HEK293 (cell line): ENCODE data around the gene SEZ6L.

Source experiments
- ATF2 ChIP-seq: fragments of 450-650 bp; formaldehyde crosslinking; IDR thresholded peaks from 2 replicates; pipeline ENCODE4 v1.5.1; 2016; ENCODE audit warnings: missing biosample characterization, missing genetic modification characterization, low read depth
- CTCF ChIP-seq: fragments of 450-650 bp; formaldehyde crosslinking; IDR thresholded peaks from 2 replicates; pipeline ENCODE4 v1.5.1; 2016; ENCODE audit warnings: missing biosample characterization, missing genetic modification characterization
- FEZF1 ChIP-seq: fragments of 450-650 bp; formaldehyde crosslinking; IDR thresholded peaks from 2 replicates; pipeline ENCODE4 v1.5.1; 2016; ENCODE audit warnings: missing biosample characterization, missing genetic modification characterization
- MEIS1 ChIP-seq: sonication (generic); formaldehyde crosslinking; IDR thresholded peaks from 2 replicates; pipeline ENCODE4 v1.8.1; 2022; ENCODE audit warnings: missing genetic modification reagents, mild to moderate bottlenecking, borderline replicate concordance
- REPIN1 ChIP-seq: fragments of 450-650 bp; formaldehyde crosslinking; IDR thresholded peaks from 2 replicates; pipeline ENCODE4 v1.5.1; 2017; ENCODE audit warnings: missing biosample characterization, missing genetic modification characterization, low read depth
- SP2 ChIP-seq: fragments of 450-650 bp; formaldehyde crosslinking; IDR thresholded peaks from 2 replicates; pipeline ENCODE4 v1.5.1; 2016; ENCODE audit warnings: missing biosample characterization, missing genetic modification characterization
- SP3 ChIP-seq: fragments of 450-650 bp; formaldehyde crosslinking; IDR thresholded peaks from 2 replicates; pipeline ENCODE4 v1.5.1; 2016; ENCODE audit warnings: missing biosample characterization, missing genetic modification characterization
- YY1 ChIP-seq: fragments of 450-650 bp; formaldehyde crosslinking; IDR thresholded peaks from 2 replicates; pipeline ENCODE4 v1.5.1; 2018; ENCODE audit warnings: missing biosample characterization, missing genetic modification characterization
- ZFHX2 ChIP-seq: fragments of 450-650 bp; formaldehyde crosslinking; conservative IDR thresholded peaks from 2 replicates; pipeline ENCODE4 v1.5.1; 2016; ENCODE audit warnings: missing biosample characterization, missing genetic modification characterization
- ZFP69B ChIP-seq: fragments of 450-650 bp; formaldehyde crosslinking; IDR thresholded peaks from 2 replicates; pipeline ENCODE4 v1.5.1; 2016; ENCODE audit warnings: missing biosample characterization, missing genetic modification characterization
- ZIC2 ChIP-seq: fragments of 450-650 bp; formaldehyde crosslinking; IDR thresholded peaks from 2 replicates; pipeline ENCODE4 v1.5.1; 2016; ENCODE audit warnings: missing biosample characterization, missing genetic modification characterization
- ZNF169 ChIP-seq: fragments of 450-650 bp; formaldehyde crosslinking; IDR thresholded peaks from 2 replicates; pipeline ENCODE4 v1.5.1; 2016; ENCODE audit warnings: missing biosample characterization, missing genetic modification characterization
- ZNF19 ChIP-seq: fragments of 450-650 bp; formaldehyde crosslinking; IDR thresholded peaks from 2 replicates; pipeline ENCODE4; 2016; ENCODE audit warnings: missing biosample characterization, missing genetic modification characterization, low read depth
- ZNF248 ChIP-seq: fragments of 450-650 bp; formaldehyde crosslinking; IDR thresholded peaks from 2 replicates; pipeline ENCODE4 v1.5.1; 2017; ENCODE audit warnings: missing biosample characterization, missing genetic modification characterization
- ZNF311 ChIP-seq: fragments of 450-650 bp; formaldehyde crosslinking; IDR thresholded peaks from 2 replicates; pipeline ENCODE4 v1.5.1; 2017; ENCODE audit warnings: missing biosample characterization, missing genetic modification characterization, borderline replicate concordance
- ZNF324 ChIP-seq: fragments of 450-650 bp; formaldehyde crosslinking; IDR thresholded peaks from 2 replicates; pipeline ENCODE4 v1.5.1; 2016; ENCODE audit warnings: missing biosample characterization, missing genetic modification characterization
- ZNF366 ChIP-seq: fragments of 450-650 bp; formaldehyde crosslinking; conservative IDR thresholded peaks from 2 replicates; pipeline ENCODE4 v1.5.1; 2016; ENCODE audit warnings: missing biosample characterization, missing genetic modification characterization
- ZNF37A ChIP-seq: fragments of 450-650 bp; IDR thresholded peaks from 2 replicates; pipeline ENCODE4 v1.5.1; 2018; ENCODE audit warnings: missing biosample characterization, missing genetic modification characterization
- ZNF514 ChIP-seq: fragments of 450-650 bp; formaldehyde crosslinking; IDR thresholded peaks from 2 replicates; pipeline ENCODE4 v1.5.1; 2016; ENCODE audit warnings: missing biosample characterization, missing genetic modification characterization
- ZNF521 ChIP-seq: fragments of 450-650 bp; formaldehyde crosslinking; IDR thresholded peaks from 2 replicates; pipeline ENCODE4 v1.5.1; 2017; ENCODE audit warnings: missing biosample characterization, mild to moderate bottlenecking, missing genetic modification characterization
- ZNF529 ChIP-seq: fragments of 450-650 bp; formaldehyde crosslinking; IDR thresholded peaks from 2 replicates; pipeline ENCODE4 v1.5.1; 2017; ENCODE audit warnings: missing genetic modification characterization, missing biosample characterization; ENCODE audit not compliant: insufficient replicate concordance
- ZNF600 ChIP-seq: fragments of 450-650 bp; formaldehyde crosslinking; IDR thresholded peaks from 2 replicates; pipeline ENCODE4 v1.5.1; 2016; ENCODE audit warnings: missing biosample characterization, missing genetic modification characterization
- ZNF610 ChIP-seq: fragments of 450-650 bp; formaldehyde crosslinking; IDR thresholded peaks from 2 replicates; pipeline ENCODE4 v1.5.1; 2016; ENCODE audit warnings: missing biosample characterization, missing genetic modification characterization, borderline replicate concordance
- ZNF670 ChIP-seq: fragments of 450-650 bp; formaldehyde crosslinking; IDR thresholded peaks from 2 replicates; pipeline ENCODE4 v1.5.1; 2016; ENCODE audit warnings: missing biosample characterization, missing genetic modification characterization, low read depth
- ZNF692 ChIP-seq: fragments of 450-650 bp; formaldehyde crosslinking; IDR thresholded peaks from 2 replicates; pipeline ENCODE4 v1.5.1; 2016; ENCODE audit warnings: missing biosample characterization, missing genetic modification characterization
- ZNF707 ChIP-seq: fragments of 450-650 bp; formaldehyde crosslinking; IDR thresholded peaks from 2 replicates; pipeline ENCODE4 v1.5.1; 2016; ENCODE audit warnings: missing biosample characterization, missing genetic modification characterization
- ZNF777 ChIP-seq: fragments of 450-650 bp; formaldehyde crosslinking; IDR thresholded peaks from 2 replicates; pipeline ENCODE4 v1.5.1; 2017; ENCODE audit warnings: missing biosample characterization, missing genetic modification characterization, borderline replicate concordance
- TF ChIP-seq, protein P1 (sequence below): fragments of 450-650 bp; formaldehyde crosslinking; IDR thresholded peaks from 2 replicates; pipeline ENCODE4 v1.5.1; 2016; ENCODE audit warnings: missing biosample characterization, missing genetic modification characterization
- TF ChIP-seq, protein P2 (sequence below): fragments of 450-650 bp; formaldehyde crosslinking; IDR thresholded peaks from 2 replicates; pipeline ENCODE4 v1.5.1; 2016; ENCODE audit warnings: missing biosample characterization, missing genetic modification characterization, borderline replicate concordance
- TF ChIP-seq, protein P3 (sequence below): fragments of 450-650 bp; formaldehyde crosslinking; IDR thresholded peaks from 2 replicates; pipeline ENCODE4; 2016; ENCODE audit warnings: missing biosample characterization, missing genetic modification characterization
- TF ChIP-seq, protein P4 (sequence below): fragments of 450-650 bp; formaldehyde crosslinking; IDR thresholded peaks from 2 replicates; pipeline ENCODE4 v1.5.0; 2017; ENCODE audit warnings: missing biosample characterization, missing genetic modification characterization, borderline replicate concordance

Gene SEZ6L

GRCh38 chr22:26327306-26327705 is 158.0 kb downstream of the SEZ6L start (continued):
- TF ChIP-seq ZNF521 (tag by site-specific recombination) (peak; percentile 90; the same call in 1 of the 2 replicates), MEIS1 (no peak), CTCF (tag by site-specific recombination) (no peak), ZNF37A (tag by site-specific recombination) (no peak), ZNF707 (peak; percentile 28; the same call in 1 of the 2 replicates), ZIC2 (tag by site-specific recombination) (no peak), ZNF529 (no peak), ZNF514 (tag by site-specific recombination) (no peak), ZNF610 (tag by site-specific recombination) (no peak), ZNF19 (tag by site-specific recombination) (no peak), ZNF777 (no peak), ZFP69B (tag by site-specific recombination) (no peak), YY1 (tag by site-specific recombination) (no peak), ZNF311 (tag by site-specific recombination) (no peak), ZNF324 (tag by site-specific recombination) (no peak), ATF2 (tag by site-specific recombination) (no peak), ZNF600 (tag by site-specific recombination) (no peak), ZNF692 (no peak), SP3 (tag by site-specific recombination) (no peak), ZNF670 (tag by site-specific recombination) (no peak), ZNF169 (tag by site-specific recombination) (no peak), SP2 (no peak), REPIN1 (tag by site-specific recombination) (no peak), FEZF1 (tag by site-specific recombination) (no peak), ZFHX2 (tag by site-specific recombination) (peak; percentile 76), ZNF248 (tag by site-specific recombination) (peak; percentile 64; the same call in 1 of the 2 replicates), ZNF366 (no peak)
- TF ChIP-seq, protein P1, sequence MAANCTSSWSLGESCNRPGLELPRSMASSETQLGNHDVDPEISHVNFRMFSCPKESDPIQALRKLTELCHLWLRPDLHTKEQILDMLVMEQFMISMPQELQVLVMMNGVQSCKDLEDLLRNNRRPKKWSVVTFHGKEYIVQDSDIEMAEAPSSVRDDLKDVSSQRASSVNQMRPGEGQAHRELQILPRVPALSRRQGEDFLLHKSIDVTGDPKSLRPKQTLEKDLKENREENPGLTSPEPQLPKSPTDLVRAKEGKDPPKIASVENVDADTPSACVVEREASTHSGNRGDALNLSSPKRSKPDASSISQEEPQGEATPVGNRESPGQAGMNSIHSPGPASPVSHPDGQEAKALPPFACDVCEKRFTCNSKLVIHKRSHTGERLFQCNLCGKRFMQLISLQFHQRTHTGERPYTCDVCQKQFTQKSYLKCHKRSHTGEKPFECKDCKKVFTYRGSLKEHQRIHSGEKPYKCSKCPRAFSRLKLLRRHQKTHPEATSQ, result no peak
- TF ChIP-seq, protein P2, sequence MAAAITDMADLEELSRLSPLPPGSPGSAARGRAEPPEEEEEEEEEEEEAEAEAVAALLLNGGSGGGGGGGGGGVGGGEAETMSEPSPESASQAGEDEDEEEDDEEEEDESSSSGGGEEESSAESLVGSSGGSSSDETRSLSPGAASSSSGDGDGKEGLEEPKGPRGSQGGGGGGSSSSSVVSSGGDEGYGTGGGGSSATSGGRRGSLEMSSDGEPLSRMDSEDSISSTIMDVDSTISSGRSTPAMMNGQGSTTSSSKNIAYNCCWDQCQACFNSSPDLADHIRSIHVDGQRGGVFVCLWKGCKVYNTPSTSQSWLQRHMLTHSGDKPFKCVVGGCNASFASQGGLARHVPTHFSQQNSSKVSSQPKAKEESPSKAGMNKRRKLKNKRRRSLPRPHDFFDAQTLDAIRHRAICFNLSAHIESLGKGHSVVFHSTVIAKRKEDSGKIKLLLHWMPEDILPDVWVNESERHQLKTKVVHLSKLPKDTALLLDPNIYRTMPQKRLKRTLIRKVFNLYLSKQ (tag by site-specific recombination), result no peak
- TF ChIP-seq, protein P3, sequence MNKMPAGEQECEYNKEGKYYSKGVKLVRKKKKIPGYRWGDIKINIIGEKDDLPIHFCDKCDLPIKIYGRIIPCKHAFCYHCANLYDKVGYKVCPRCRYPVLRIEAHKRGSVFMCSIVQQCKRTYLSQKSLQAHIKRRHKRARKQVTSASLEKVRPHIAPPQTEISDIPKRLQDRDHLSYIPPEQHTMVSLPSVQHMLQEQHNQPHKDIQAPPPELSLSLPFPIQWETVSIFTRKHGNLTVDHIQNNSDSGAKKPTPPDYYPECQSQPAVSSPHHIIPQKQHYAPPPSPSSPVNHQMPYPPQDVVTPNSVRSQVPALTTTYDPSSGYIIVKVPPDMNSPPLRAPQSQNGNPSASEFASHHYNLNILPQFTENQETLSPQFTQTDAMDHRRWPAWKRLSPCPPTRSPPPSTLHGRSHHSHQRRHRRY, result peak; percentile 45; the same call in 1 of the 2 replicates
- TF ChIP-seq, protein P4, sequence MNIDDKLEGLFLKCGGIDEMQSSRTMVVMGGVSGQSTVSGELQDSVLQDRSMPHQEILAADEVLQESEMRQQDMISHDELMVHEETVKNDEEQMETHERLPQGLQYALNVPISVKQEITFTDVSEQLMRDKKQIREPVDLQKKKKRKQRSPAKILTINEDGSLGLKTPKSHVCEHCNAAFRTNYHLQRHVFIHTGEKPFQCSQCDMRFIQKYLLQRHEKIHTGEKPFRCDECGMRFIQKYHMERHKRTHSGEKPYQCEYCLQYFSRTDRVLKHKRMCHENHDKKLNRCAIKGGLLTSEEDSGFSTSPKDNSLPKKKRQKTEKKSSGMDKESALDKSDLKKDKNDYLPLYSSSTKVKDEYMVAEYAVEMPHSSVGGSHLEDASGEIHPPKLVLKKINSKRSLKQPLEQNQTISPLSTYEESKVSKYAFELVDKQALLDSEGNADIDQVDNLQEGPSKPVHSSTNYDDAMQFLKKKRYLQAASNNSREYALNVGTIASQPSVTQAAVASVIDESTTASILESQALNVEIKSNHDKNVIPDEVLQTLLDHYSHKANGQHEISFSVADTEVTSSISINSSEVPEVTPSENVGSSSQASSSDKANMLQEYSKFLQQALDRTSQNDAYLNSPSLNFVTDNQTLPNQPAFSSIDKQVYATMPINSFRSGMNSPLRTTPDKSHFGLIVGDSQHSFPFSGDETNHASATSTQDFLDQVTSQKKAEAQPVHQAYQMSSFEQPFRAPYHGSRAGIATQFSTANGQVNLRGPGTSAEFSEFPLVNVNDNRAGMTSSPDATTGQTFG (tag by site-specific recombination), result peak; percentile 80; the same call in 1 of the 2 replicates
